NB4 (cell line): ENCODE measurements around the gene ELFN2.
"Not testable (repeated sequence)": the region's sequence is repeated elsewhere in the genome, so short reads cannot be mapped to it uniquely, and the experiment has no call there.

Experiments used
- DNase-seq: peaks from one replicate; pipeline ENCODE4 v3.0.0; 2010; ENCODE audit warnings: low read depth
- H3K4me3 ChIP-seq: one replicate; pipeline ENCODE4 v1.5.1; 2011; ENCODE audit warnings: mild to moderate bottlenecking, low read depth, low read length, moderate library complexity
- MAX ChIP-seq: IDR thresholded peaks from 2 replicates; pipeline ENCODE4 v1.6.1; 2011; ENCODE audit warnings: low read depth, low read length
- MYC ChIP-seq: IDR thresholded peaks from 2 replicates; pipeline ENCODE4 v1.6.1; 2011; ENCODE audit warnings: low read depth, low read length
- POLR2A ChIP-seq: IDR thresholded peaks from 2 replicates; pipeline ENCODE4 v1.6.1; 2011; ENCODE audit warnings: mild to moderate bottlenecking; ENCODE audit not compliant: insufficient read length; ENCODE audit errors: extremely low read depth
- TF ChIP-seq, protein P1 (sequence below): IDR thresholded peaks from one replicate; pipeline ENCODE4 v1.5.1; 2012; ENCODE audit warnings: low read depth, low read length

ELFN2 gene

GRCh38 chr22:37470087-37470445, 42.8 kb upstream of the ELFN2 start:
- H3K4me3 ChIP-seq = no peak overlapping the region
- no peak for DNase-seq
- TF ChIP-seq, protein P1, sequence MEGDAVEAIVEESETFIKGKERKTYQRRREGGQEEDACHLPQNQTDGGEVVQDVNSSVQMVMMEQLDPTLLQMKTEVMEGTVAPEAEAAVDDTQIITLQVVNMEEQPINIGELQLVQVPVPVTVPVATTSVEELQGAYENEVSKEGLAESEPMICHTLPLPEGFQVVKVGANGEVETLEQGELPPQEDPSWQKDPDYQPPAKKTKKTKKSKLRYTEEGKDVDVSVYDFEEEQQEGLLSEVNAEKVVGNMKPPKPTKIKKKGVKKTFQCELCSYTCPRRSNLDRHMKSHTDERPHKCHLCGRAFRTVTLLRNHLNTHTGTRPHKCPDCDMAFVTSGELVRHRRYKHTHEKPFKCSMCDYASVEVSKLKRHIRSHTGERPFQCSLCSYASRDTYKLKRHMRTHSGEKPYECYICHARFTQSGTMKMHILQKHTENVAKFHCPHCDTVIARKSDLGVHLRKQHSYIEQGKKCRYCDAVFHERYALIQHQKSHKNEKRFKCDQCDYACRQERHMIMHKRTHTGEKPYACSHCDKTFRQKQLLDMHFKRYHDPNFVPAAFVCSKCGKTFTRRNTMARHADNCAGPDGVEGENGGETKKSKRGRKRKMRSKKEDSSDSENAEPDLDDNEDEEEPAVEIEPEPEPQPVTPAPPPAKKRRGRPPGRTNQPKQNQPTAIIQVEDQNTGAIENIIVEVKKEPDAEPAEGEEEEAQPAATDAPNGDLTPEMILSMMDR = no peak
- TF ChIP-seq MYC (no peak), MAX (no peak), POLR2A (no peak)

DNA sequence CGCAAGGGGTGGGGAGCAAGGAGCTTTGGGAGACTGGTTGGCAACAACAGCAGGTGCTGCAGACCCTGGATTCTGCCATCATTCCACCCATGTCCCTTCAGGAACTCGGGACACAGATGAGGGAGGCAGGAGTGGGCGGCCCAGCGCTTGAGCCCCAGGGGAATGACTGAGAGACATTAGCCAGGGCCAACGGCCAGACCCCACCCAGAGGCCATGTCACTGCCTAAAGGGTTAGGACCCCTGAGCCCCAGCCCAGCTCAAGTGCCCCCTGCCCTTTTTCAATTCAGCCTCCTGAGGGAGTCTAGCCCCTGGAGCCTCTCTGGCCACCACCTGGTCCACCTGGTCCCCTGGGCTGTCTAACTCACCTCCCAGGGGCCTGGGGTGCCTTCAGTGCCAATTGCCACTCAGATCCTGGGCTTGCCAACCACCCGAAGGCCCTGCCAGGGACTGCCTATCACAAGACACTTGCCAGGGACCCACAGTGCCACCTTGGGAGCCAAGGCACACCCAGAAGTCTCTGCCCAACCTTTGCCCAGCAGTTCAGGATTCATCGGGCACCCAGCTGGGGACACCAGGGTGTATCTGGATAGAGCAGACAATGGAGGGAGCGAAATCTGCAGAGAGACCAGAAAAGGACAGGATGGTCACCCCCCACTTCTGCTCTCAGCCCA, 42.3 kb upstream of the ELFN2 start:
- no peak for TF ChIP-seq MAX
- TF ChIP-seq MYC = no peak
- TF ChIP-seq POLR2A = no peak
- TF ChIP-seq, protein P1 = no peak
- DNase-seq = no peak
- no peak overlapping the region for H3K4me3 ChIP-seq

- not testable (repeated sequence) for H3K4me3 ChIP-seq, DNase-seq
These were observed 41.0 kb upstream of the ELFN2 start for GRCh38 chr22:37468201-37468695.

DNA sequence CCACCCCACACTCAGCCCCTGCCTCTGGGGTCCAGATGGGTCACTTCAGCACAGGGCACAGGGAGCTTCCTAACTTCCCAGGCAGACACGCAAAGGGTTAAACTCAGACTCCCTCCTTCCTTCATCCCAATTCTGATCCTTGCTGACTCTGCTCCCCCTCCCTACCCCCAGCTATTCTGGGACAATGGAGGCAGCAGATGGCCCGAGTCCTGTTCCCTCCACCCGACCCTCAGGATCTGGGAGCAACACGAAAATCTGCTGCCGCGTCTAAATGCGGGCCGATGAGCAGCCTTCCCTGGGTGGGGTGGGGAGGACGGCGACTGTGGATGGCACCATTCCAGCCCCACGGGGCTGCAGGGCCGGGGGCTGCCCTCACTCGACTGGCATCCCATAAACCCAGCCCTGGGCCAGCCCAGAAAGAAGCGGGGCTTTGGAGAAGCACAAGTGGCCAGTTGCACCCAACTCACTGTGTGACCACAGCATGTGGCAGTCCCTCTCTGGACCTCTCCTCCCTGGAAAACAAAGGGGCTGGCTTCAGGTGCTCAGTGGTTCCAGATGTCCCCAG, 40.2 kb upstream of the ELFN2 start:
- no peak for TF ChIP-seq POLR2A
- no peak overlapping the region for H3K4me3 ChIP-seq
- DNase-seq = no peak

DNA sequence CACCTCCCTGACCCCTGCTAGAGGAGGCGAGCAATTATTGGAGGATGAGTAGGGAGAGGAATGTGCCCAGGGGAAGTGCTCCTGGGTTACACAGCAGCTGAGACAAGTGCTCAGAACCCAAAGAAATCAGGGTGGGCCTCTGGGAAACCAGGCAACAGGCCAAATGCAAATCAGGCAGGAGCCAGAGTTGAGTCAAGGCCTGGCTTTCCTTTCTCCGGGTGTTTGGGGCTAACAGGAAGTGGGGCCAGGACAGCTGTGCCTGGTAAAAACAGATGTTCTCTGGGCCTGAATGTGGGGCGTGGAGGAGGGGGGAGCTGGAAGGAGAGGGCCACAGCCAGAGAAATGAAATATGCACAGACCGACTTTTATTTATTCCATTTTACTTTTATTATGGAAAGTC, 36.9 kb upstream of the ELFN2 start:
- DNase-seq = no peak
- no peak overlapping the region for H3K4me3 ChIP-seq
- TF ChIP-seq MAX (no peak), POLR2A (no peak), MYC (no peak)
- TF ChIP-seq, protein P1 = no peak

- no peak overlapping the region for H3K4me3 ChIP-seq
- TF ChIP-seq POLR2A (no peak), MAX (no peak), MYC (no peak)
- TF ChIP-seq, protein P1 = no peak
- DNase-seq = peak; percentile 52
These were observed 35.7 kb upstream of the ELFN2 start for GRCh38 chr22:37462983-37463382.

- H3K4me3 ChIP-seq = no peak overlapping the region
- no peak for TF ChIP-seq MYC
- TF ChIP-seq MAX = no peak
- TF ChIP-seq POLR2A = no peak
- TF ChIP-seq, protein P1 = no peak
- no peak for DNase-seq
These were observed 35.2 kb upstream of the ELFN2 start for GRCh38 chr22:37462436-37462835.
